Mesodermal cell (in vitro differentiated cells): ENCODE results near the gene MAP3K20.
A peak's percentile ranks its signal among the peaks of the same experiment; 100 is the strongest.

Source experiments
- H3K27ac ChIP-seq: 2 replicates; pipeline ENCODE4 v1.7.0; 2013; ENCODE audit warnings: mild to moderate bottlenecking, low read depth, low read length, moderate library complexity; ENCODE audit not compliant: severe bottlenecking
- H3K36me3 ChIP-seq: 2 replicates; pipeline ENCODE4 v1.7.1; 2013; ENCODE audit warnings: mild to moderate bottlenecking, low read length, moderate library complexity; ENCODE audit not compliant: control insufficient read depth, insufficient read depth
- H3K4me1 ChIP-seq: one replicate; pipeline ENCODE4 v1.7.1; 2013; ENCODE audit warnings: mild to moderate bottlenecking, low read length; ENCODE audit not compliant: insufficient read depth, control insufficient read depth, poor library complexity, severe bottlenecking
- H3K4me3 ChIP-seq: 2 replicates; pipeline ENCODE4 v1.7.0; 2013; ENCODE audit warnings: low read length, control low read depth, mild to moderate bottlenecking; ENCODE audit not compliant: insufficient read depth, poor library complexity, severe bottlenecking; ENCODE audit errors: extremely low read depth
- H3K9me3 ChIP-seq: 2 replicates; pipeline ENCODE4 v1.7.1; 2013; ENCODE audit warnings: mild to moderate bottlenecking, low read length, moderate library complexity; ENCODE audit not compliant: control insufficient read depth
- WGBS, 2 experiments: methylation state at CpG; one replicate each; pipeline ENCODE4 v1.1.5; 2013; ENCODE audit warnings: missing lambda C conversion rate in 2 of 2; ENCODE audit not compliant: insufficient coverage in 2 of 2; 5-methylcytosine and 5-hydroxymethylcytosine counted together

MAP3K20 gene

GRCh38 chr2:173050684-173051083 lies 25.0 kb upstream of the MAP3K20 start:
- WGBS, 2 experiments, result 89 to 98% methylated on average over 3 to 4 of the region's 4 CpGs
- Histone ChIP-seq H3K9me3 (no peaks in the 10 kb centered on the region), H3K27ac (no peak overlapping the region), H3K36me3 (no peaks in the 10 kb centered on the region), H3K4me3 (no peak overlapping the region), H3K4me1 (peaks cover 27% of the 10 kb centered on the region)

- peaks cover 27% of the 10 kb centered on the region for H3K4me1 ChIP-seq
- WGBS, 2 experiments, result 89 to 96% methylated on average over 5 to 6 of the region's 7 CpGs
- H3K27ac ChIP-seq, result no peak overlapping the region
- no peaks in the 10 kb centered on the region for H3K36me3 ChIP-seq
- no peaks in the 10 kb centered on the region for H3K9me3 ChIP-seq
- no peak overlapping the region for H3K4me3 ChIP-seq
Observed at GRCh38 chr2:173051463-173052215, 24.0 kb upstream of the MAP3K20 start.

GRCh38 chr2:173053043-173053699 lies 22.5 kb upstream of the MAP3K20 start:
- no peaks in the 10 kb centered on the region for H3K9me3 ChIP-seq
- H3K4me3 ChIP-seq, result no peak overlapping the region
- no peaks in the 10 kb centered on the region for H3K36me3 ChIP-seq
- peaks cover 26% of the 10 kb centered on the region for H3K4me1 ChIP-seq
- WGBS, 2 experiments, result no CpG with 5 or more reads among the region's 3 CpGs
- no peak overlapping the region for H3K27ac ChIP-seq

GRCh38 chr2:173054466-173054865 lies 21.2 kb upstream of the MAP3K20 start:
- peak overlapping the region; percentile 31 for H3K27ac ChIP-seq
- WGBS, 2 experiments, result 100% methylated on average over 1 of the region's 3 CpGs; no CpG with 5 or more reads in 1 of the 2 experiments
- H3K4me3 ChIP-seq, result no peak overlapping the region

GRCh38 chr2:173056705-173057364 lies 18.8 kb upstream of the MAP3K20 start:
- peaks cover 14% of the 10 kb centered on the region for H3K4me1 ChIP-seq
- no peaks in the 10 kb centered on the region for H3K9me3 ChIP-seq
- H3K4me3 ChIP-seq, result no peak overlapping the region
- no peak overlapping the region for H3K27ac ChIP-seq
- H3K36me3 ChIP-seq, result no peaks in the 10 kb centered on the region
- WGBS, 2 experiments, result 92 to 95% methylated on average over 3 to 4 of the region's 4 CpGs

More at GRCh38 chr2:173054466-173054865, 21.2 kb upstream of the MAP3K20 start:
- Histone ChIP-seq H3K4me1 (peaks cover 16% of the 10 kb centered on the region), H3K9me3 (no peaks in the 10 kb centered on the region), H3K36me3 (no peaks in the 10 kb centered on the region)

GRCh38 chr2:173058097-173058496 lies 17.5 kb upstream of the MAP3K20 start:
- Histone ChIP-seq H3K4me3 (no peak overlapping the region), H3K4me1 (peaks cover 12% of the 10 kb centered on the region), H3K27ac (no peak overlapping the region), H3K9me3 (no peaks in the 10 kb centered on the region), H3K36me3 (no peaks in the 10 kb centered on the region)

GRCh38 chr2:173058673-173059072 lies 17.0 kb upstream of the MAP3K20 start:
- Histone ChIP-seq H3K27ac (no peak overlapping the region), H3K36me3 (no peaks in the 10 kb centered on the region), H3K4me3 (no peak overlapping the region), H3K4me1 (peaks cover 7% of the 10 kb centered on the region), H3K9me3 (no peaks in the 10 kb centered on the region)
- WGBS, 2 experiments, result 100% methylated on average over 1 of the region's 2 CpGs; no CpG with 5 or more reads in 1 of the 2 experiments

DNA sequence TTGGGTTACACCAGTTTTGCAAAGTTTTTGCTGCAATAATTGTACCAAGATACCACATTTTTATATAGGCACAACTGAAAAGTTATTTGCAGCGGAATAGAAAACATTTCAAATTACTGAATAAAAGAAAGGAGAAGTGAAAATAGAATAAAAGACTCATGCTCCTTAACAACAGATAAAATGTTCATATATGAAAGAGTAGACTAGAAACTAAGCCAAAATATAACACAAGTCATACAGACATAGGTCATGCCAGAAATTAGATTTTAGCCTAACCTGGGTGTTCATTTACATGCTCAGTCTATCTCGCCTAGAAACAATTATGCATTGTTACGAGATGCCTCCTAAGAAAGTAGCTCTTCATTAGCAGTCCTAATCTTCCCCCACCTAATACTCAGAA lies 16.4 kb upstream of the MAP3K20 start:
- no peaks in the 10 kb centered on the region for H3K9me3 ChIP-seq
- 80 to 88% methylated on average over 1 to 2 of the region's 3 CpGs for WGBS, 2 experiments
- peaks cover 1% of the 10 kb centered on the region for H3K4me1 ChIP-seq
- H3K4me3 ChIP-seq, result no peak overlapping the region
- no peak overlapping the region for H3K27ac ChIP-seq
- no peaks in the 10 kb centered on the region for H3K36me3 ChIP-seq

GRCh38 chr2:173059971-173060461 lies 15.6 kb upstream of the MAP3K20 start:
- H3K9me3 ChIP-seq, result no peaks in the 10 kb centered on the region
- 73 to 86% methylated on average over 3 to 4 of the region's 5 CpGs for WGBS, 2 experiments

GRCh38 chr2:173062801-173063200 lies 12.8 kb upstream of the MAP3K20 start:
- H3K4me1 ChIP-seq, result no peaks in the 10 kb centered on the region

More at GRCh38 chr2:173059971-173060461, 15.6 kb upstream of the MAP3K20 start:
- Histone ChIP-seq H3K4me1 (no peaks in the 10 kb centered on the region), H3K36me3 (no peaks in the 10 kb centered on the region), H3K27ac (no peak overlapping the region), H3K4me3 (no peak overlapping the region)

More at GRCh38 chr2:173062801-173063200, 12.8 kb upstream of the MAP3K20 start:
- Histone ChIP-seq H3K36me3 (no peaks in the 10 kb centered on the region), H3K27ac (no peak overlapping the region), H3K4me3 (no peak overlapping the region), H3K9me3 (no peaks in the 10 kb centered on the region)
- 85 to 100% methylated on average over 1 to 4 of the region's 4 CpGs for WGBS, 2 experiments
